ENCODE measurements around the gene PHLPP1. TPM values are rescaled to one million over a fixed set of nuclear protein-coding genes. Genes with fewer than 3 reads are reported as not detected.

PHLPP1 gene
- polyA plus RNA-seq, 2 donors = 4.3 to 4.5 TPM

DNA sequence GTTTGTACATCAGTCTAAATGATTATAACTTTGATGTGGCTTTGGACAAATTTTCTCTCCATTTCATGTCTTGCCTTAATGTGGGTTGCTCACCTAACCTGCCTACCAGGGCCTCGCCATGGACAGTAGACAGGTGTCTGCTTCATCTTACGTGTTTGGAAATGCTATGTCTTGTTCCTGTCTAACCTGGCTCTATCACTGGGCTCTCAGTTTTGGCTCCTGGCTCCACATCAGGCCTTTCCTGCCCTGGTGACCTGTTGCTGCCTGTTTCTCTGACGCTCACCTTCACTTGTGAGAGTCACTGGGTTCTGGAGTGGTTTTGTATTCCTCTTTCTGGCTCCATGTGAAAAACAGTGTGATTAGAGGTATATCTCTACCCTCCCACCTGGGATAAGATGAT is 65.9 kb downstream of the PHLPP1 start:
- no peaks in the 10 kb centered on the region for H3K4me1 ChIP-seq (ENCODE audit: control insufficient read depth in 2 of 2, insufficient read depth in 2 of 2, low read length in 1 of 2)
- H3K4me3 ChIP-seq (ENCODE audit: low read depth in 1 of 2, low read length in 2 of 2) = no peak overlapping the region
- no peaks in the 10 kb centered on the region for H3K36me3 ChIP-seq (ENCODE audit: control insufficient read depth in 2 of 2, insufficient read depth in 2 of 2, low read length in 1 of 2)
- H3K9me3 ChIP-seq (ENCODE audit: control insufficient read depth in 2 of 2, insufficient read depth in 1 of 2, low read depth in 1 of 2, low read length in 1 of 2) = no peaks in the 10 kb centered on the region
- WGBS, 2 donors = 54 to 75% methylated on average over 3 of the region's 3 CpGs
- no peaks in the 10 kb centered on the region for H3K27me3 ChIP-seq (ENCODE audit: control insufficient read depth in 1 of 2, insufficient read depth in 2 of 2, low read length in 2 of 2)
- H3K27ac ChIP-seq (ENCODE audit: low read depth in 2 of 2, low read length in 1 of 2) = peak overlapping the region; percentile 31 to 73

DNA sequence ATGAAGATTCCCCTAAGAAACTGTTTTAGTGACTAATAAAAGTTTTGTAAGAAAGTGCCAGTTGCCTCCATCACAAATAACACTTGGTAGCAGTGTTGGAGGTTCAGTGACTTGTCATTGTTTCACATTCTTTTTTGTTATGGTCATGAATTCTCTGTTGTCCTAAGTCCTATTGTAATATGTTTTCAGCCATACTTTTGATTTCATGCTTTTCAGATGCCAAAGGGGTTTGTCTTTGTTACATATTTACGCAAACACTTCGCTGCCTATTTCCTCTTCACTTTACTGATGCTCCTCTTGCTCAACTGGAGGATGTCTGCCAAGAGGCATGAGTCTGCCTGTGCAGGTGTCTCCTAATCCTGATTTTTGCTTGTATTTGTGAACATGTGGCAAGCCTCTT is 66.6 kb downstream of the PHLPP1 start:
- Histone ChIP-seq H3K36me3 (ENCODE audit: control insufficient read depth in 2 of 2, insufficient read depth in 2 of 2, low read length in 1 of 2) (no peaks in the 10 kb centered on the region), H3K4me3 (ENCODE audit: low read depth in 1 of 2, low read length in 2 of 2) (no peak overlapping the region), H3K4me1 (ENCODE audit: control insufficient read depth in 2 of 2, insufficient read depth in 2 of 2, low read length in 1 of 2) (no peaks in the 10 kb centered on the region), H3K9me3 (ENCODE audit: control insufficient read depth in 2 of 2, insufficient read depth in 1 of 2, low read depth in 1 of 2, low read length in 1 of 2) (no peaks in the 10 kb centered on the region), H3K27ac (ENCODE audit: low read depth in 2 of 2, low read length in 1 of 2) (peak overlapping the region; percentile 17 to 55), H3K27me3 (ENCODE audit: control insufficient read depth in 1 of 2, insufficient read depth in 2 of 2, low read length in 2 of 2) (no peaks in the 10 kb centered on the region)
- 34 to 67% methylated on average over 2 of the region's 2 CpGs for WGBS, 2 donors

DNA sequence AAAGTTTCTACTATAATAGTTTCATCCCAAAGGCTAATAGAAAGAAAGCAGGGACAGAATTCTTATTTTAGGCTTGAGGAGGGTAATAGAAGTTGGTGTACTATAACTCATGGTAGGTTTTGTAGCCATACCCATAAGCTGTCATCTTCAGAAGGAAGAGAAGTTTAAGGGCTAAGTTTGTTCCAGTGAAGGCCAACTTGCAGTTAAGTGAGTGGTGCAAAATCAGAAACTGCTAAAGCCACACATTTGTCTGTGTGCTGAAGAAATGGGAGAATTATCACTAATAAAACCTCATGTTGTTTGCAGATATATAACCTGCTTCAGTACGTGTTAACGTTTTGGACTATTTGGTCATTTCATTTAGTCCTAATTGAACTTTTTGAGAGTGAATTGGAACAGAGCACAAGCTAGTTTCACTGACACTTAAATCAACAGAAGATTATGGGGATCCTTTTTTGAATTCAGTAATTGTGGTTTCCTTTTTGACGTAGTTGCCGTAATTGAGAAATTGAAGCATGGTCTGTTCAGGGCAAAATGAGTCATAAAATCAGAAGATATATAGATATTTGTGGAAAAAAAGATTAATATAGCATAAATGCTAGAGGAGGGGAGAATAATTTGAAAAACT is 69.1 kb downstream of the PHLPP1 start:
- no peaks in the 10 kb centered on the region for H3K9me3 ChIP-seq (ENCODE audit: control insufficient read depth in 2 of 2, insufficient read depth in 1 of 2, low read depth in 1 of 2, low read length in 1 of 2)
- WGBS, 2 donors = 57 to 62% methylated on average over 4 of the region's 4 CpGs
- H3K4me1 ChIP-seq (ENCODE audit: control insufficient read depth in 2 of 2, insufficient read depth in 2 of 2, low read length in 1 of 2) = no peaks in the 10 kb centered on the region
- H3K4me3 ChIP-seq (ENCODE audit: low read depth in 1 of 2, low read length in 2 of 2) = no peak overlapping the region
- H3K36me3 ChIP-seq (ENCODE audit: control insufficient read depth in 2 of 2, insufficient read depth in 2 of 2, low read length in 1 of 2) = no peaks in the 10 kb centered on the region
- no peak overlapping the region for H3K27ac ChIP-seq (ENCODE audit: low read depth in 2 of 2, low read length in 1 of 2)
- H3K27me3 ChIP-seq (ENCODE audit: control insufficient read depth in 1 of 2, insufficient read depth in 2 of 2, low read length in 2 of 2) = no peaks in the 10 kb centered on the region

DNA sequence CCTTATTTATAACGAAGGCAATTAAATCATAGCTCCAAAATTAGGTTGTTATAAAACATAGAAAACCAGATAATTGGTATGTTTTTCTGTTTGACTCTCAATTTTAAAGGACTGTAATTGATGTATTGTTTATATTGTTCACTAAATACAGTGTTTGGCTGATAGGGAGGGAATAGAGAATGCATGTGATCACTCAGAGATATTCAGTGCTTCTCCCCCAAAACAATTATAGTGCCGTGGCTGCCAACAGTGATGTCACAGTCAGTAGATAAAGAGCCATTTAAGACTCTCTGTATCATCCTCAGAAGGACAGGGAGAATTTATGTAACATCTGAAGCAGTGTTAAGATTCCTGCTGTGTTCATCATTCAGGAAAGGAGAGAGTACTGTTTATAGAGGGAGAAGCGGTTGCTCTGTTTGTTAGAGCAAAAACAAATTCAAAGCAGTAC is 69.6 kb downstream of the PHLPP1 start:
- Histone ChIP-seq H3K27me3 (ENCODE audit: control insufficient read depth in 1 of 2, insufficient read depth in 2 of 2, low read length in 2 of 2) (no peaks in the 10 kb centered on the region), H3K9me3 (ENCODE audit: control insufficient read depth in 2 of 2, insufficient read depth in 1 of 2, low read depth in 1 of 2, low read length in 1 of 2) (no peaks in the 10 kb centered on the region), H3K4me3 (ENCODE audit: low read depth in 1 of 2, low read length in 2 of 2) (no peak overlapping the region), H3K4me1 (ENCODE audit: control insufficient read depth in 2 of 2, insufficient read depth in 2 of 2, low read length in 1 of 2) (no peaks in the 10 kb centered on the region), H3K36me3 (ENCODE audit: control insufficient read depth in 2 of 2, insufficient read depth in 2 of 2, low read length in 1 of 2) (no peaks in the 10 kb centered on the region), H3K27ac (ENCODE audit: low read depth in 2 of 2, low read length in 1 of 2) (no peak overlapping the region)
- 60 to 64% methylated on average over 3 of the region's 3 CpGs for WGBS, 2 donors

GRCh38 chr18:62786689-62787088 is 71.3 kb downstream of the PHLPP1 start:
- H3K4me1 ChIP-seq (ENCODE audit: control insufficient read depth in 2 of 2, insufficient read depth in 2 of 2, low read length in 1 of 2) = no peaks in the 10 kb centered on the region
- no peak overlapping the region for H3K27ac ChIP-seq (ENCODE audit: low read depth in 2 of 2, low read length in 1 of 2)
- no peak overlapping the region for H3K4me3 ChIP-seq (ENCODE audit: low read depth in 1 of 2, low read length in 2 of 2)
- no peaks in the 10 kb centered on the region for H3K36me3 ChIP-seq (ENCODE audit: control insufficient read depth in 2 of 2, insufficient read depth in 2 of 2, low read length in 1 of 2)
- H3K27me3 ChIP-seq (ENCODE audit: control insufficient read depth in 1 of 2, insufficient read depth in 2 of 2, low read length in 2 of 2) = no peaks in the 10 kb centered on the region
- no peaks in the 10 kb centered on the region for H3K9me3 ChIP-seq (ENCODE audit: control insufficient read depth in 2 of 2, insufficient read depth in 1 of 2, low read depth in 1 of 2, low read length in 1 of 2)
- 98 to 99% methylated on average over 3 of the region's 3 CpGs for WGBS, 2 donors

DNA sequence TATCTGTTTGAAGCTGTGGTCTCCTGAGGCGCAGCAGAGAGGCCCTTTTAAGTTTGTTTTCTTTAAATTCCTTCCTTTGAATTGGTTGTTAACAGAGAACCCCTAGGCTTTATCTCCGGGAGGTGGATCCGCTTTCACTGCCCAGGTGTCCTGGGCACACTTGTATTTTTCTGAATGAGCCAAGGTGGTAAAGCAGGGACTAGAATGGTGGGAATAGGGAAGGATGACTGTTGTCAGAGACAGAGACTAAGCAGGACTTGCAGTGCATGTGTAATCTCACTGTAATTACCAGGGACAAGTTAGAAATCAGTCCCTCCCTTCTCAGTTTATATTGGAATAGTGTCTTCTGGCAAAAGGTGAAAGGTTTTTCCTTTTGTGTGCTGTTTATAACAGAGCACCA is 72.8 kb downstream of the PHLPP1 start:
- WGBS, 2 donors = 82 to 85% methylated on average over 3 of the region's 3 CpGs
- no peaks in the 10 kb centered on the region for H3K4me1 ChIP-seq (ENCODE audit: control insufficient read depth in 2 of 2, insufficient read depth in 2 of 2, low read length in 1 of 2)
- H3K27ac ChIP-seq (ENCODE audit: low read depth in 2 of 2, low read length in 1 of 2) = no peak overlapping the region

GRCh38 chr18:62788876-62789275 is 73.5 kb downstream of the PHLPP1 start:
- Histone ChIP-seq H3K4me3 (ENCODE audit: low read depth in 1 of 2, low read length in 2 of 2) (no peak overlapping the region), H3K27me3 (ENCODE audit: control insufficient read depth in 1 of 2, insufficient read depth in 2 of 2, low read length in 2 of 2) (no peaks in the 10 kb centered on the region), H3K27ac (ENCODE audit: low read depth in 2 of 2, low read length in 1 of 2) (no peak overlapping the region), H3K36me3 (ENCODE audit: control insufficient read depth in 2 of 2, insufficient read depth in 2 of 2, low read length in 1 of 2) (no peaks in the 10 kb centered on the region), H3K4me1 (ENCODE audit: control insufficient read depth in 2 of 2, insufficient read depth in 2 of 2, low read length in 1 of 2) (no peaks in the 10 kb centered on the region), H3K9me3 (ENCODE audit: control insufficient read depth in 2 of 2, insufficient read depth in 1 of 2, low read depth in 1 of 2, low read length in 1 of 2) (no peaks in the 10 kb centered on the region)
- WGBS, 2 donors = 54 to 58% methylated on average over 3 of the region's 3 CpGs

More for the DNA sequence above, 72.8 kb downstream of the PHLPP1 start:
- Histone ChIP-seq H3K36me3 (ENCODE audit: control insufficient read depth in 2 of 2, insufficient read depth in 2 of 2, low read length in 1 of 2) (no peaks in the 10 kb centered on the region), H3K4me3 (ENCODE audit: low read depth in 1 of 2, low read length in 2 of 2) (no peak overlapping the region), H3K9me3 (ENCODE audit: control insufficient read depth in 2 of 2, insufficient read depth in 1 of 2, low read depth in 1 of 2, low read length in 1 of 2) (no peaks in the 10 kb centered on the region), H3K27me3 (ENCODE audit: control insufficient read depth in 1 of 2, insufficient read depth in 2 of 2, low read length in 2 of 2) (no peaks in the 10 kb centered on the region)

GRCh38 chr18:62790871-62791772 is 75.8 kb downstream of the PHLPP1 start:
- Histone ChIP-seq H3K36me3 (ENCODE audit: control insufficient read depth in 2 of 2, insufficient read depth in 2 of 2, low read length in 1 of 2) (no peaks in the 10 kb centered on the region), H3K27ac (ENCODE audit: low read depth in 2 of 2, low read length in 1 of 2) (no peak overlapping the region), H3K4me1 (ENCODE audit: control insufficient read depth in 2 of 2, insufficient read depth in 2 of 2, low read length in 1 of 2) (no peaks in the 10 kb centered on the region), H3K27me3 (ENCODE audit: control insufficient read depth in 1 of 2, insufficient read depth in 2 of 2, low read length in 2 of 2) (no peaks in the 10 kb centered on the region), H3K9me3 (ENCODE audit: control insufficient read depth in 2 of 2, insufficient read depth in 1 of 2, low read depth in 1 of 2, low read length in 1 of 2) (no peaks in the 10 kb centered on the region), H3K4me3 (ENCODE audit: low read depth in 1 of 2, low read length in 2 of 2) (no peak overlapping the region)
- WGBS, 2 donors = 43 to 44% methylated on average over 7 of the region's 7 CpGs

GRCh38 chr18:62792016-62792415 is 76.7 kb downstream of the PHLPP1 start:
- WGBS, 2 donors = 66 to 68% methylated on average over 1 of the region's 1 CpG
- no peak overlapping the region for H3K27ac ChIP-seq (ENCODE audit: low read depth in 2 of 2, low read length in 1 of 2)
- H3K9me3 ChIP-seq (ENCODE audit: control insufficient read depth in 2 of 2, insufficient read depth in 1 of 2, low read depth in 1 of 2, low read length in 1 of 2) = no peaks in the 10 kb centered on the region
- H3K4me1 ChIP-seq (ENCODE audit: control insufficient read depth in 2 of 2, insufficient read depth in 2 of 2, low read length in 1 of 2) = no peaks in the 10 kb centered on the region
- no peak overlapping the region for H3K4me3 ChIP-seq (ENCODE audit: low read depth in 1 of 2, low read length in 2 of 2)
- H3K36me3 ChIP-seq (ENCODE audit: control insufficient read depth in 2 of 2, insufficient read depth in 2 of 2, low read length in 1 of 2) = no peaks in the 10 kb centered on the region
- no peaks in the 10 kb centered on the region for H3K27me3 ChIP-seq (ENCODE audit: control insufficient read depth in 1 of 2, insufficient read depth in 2 of 2, low read length in 2 of 2)

Measured in esophagus (tissue), 2 donors.